ENCODE measurements around the gene UBL4A. TPM values are rescaled to one million over a fixed set of nuclear protein-coding genes. Genes with fewer than 3 reads are reported as not detected.

The UBL4A gene
- total RNA-seq, 1 donor from 2014 or later, result 47.5 TPM

DNA sequence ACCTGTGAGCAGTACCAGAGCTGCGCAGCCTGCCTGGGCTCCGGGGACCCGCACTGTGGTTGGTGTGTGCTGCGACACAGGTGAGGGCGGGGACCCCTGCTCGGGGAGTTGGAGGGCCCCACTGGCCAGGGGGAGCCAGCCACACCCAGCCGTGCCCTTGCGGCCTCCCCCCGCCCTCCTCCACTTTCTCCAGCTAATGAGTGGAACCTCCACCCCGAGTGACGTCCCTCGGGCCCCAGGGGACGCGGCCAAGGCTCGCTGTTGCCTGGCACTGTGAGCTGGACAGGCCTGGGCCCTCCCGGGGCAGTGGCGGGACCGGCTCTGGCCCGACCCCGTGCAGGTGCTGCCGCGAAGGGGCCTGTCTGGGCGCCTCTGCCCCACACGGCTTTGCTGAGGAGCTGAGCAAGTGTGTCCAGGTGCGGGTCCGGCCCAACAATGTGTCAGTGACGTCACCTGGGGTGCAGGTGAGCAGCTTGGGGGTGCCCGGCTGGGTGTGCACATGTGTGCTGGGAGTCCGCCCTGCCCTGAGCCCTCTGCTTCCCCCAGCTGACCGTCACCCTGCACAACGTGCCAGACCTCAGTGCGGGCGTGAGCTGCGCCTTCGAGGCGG is 22.7 kb downstream of the UBL4A start:
- no peak for DNase-seq (ENCODE audit: low read depth, low spot score)

DNA sequence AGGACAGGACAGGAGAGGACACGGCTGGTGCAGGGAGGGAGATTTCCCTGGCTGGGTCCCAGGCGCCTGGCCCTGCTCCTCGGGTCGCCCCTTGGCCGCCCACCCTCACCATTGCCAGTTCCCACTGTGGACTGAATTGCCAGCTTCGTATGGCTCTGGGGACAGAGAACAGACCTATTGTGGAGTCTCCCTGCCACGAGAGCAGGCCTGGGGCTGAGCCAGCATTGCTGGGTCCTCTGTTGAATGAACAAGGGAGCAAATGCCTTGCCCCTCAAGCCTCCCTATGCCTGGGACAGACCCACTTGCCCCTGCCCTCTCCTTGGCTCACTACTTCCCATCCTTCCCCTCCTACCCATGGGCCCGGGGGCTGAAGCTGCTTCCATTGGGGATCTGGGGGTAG is 24.0 kb downstream of the UBL4A start:
- DNase-seq (ENCODE audit: low read depth, low spot score), result no peak

DNA sequence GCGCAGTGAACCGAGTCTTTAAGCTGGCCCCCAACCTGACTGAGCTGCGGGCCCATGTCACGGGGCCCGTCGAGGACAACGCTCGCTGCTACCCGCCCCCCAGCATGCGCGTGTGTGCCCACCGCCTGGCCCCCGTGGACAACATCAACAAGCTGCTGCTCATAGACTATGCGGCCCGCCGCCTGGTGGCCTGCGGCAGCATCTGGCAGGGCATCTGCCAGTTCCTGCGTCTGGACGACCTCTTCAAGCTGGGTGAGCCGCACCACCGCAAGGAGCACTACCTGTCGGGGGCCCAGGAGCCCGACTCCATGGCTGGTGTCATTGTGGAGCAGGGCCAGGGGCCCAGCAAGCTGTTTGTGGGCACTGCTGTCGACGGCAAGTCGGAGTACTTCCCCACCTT is 26.1 kb downstream of the UBL4A start:
- DNase-seq (ENCODE audit: low read depth, low spot score), result no peak

DNA sequence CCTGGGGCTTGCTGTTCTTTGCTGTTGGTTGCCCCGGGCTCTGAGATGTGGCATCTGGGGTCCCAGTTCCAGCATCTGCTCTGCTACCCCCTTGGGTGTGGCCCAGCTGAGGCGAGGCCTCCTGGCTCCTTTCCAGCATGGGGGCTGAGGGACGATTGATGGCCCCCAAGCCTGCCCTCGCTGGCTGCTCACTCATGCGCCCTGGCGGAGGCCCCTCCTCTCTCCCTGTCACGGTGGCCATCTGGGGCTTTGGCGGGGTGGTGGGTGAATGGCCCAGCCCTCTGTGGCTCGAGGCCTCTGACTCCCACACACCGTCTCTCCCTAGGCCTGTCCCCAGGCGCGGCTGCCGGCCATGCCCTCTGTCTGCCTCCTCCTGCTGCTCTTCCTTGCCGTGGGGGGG is 26.6 kb downstream of the UBL4A start:
- no peak for DNase-seq (ENCODE audit: low read depth, low spot score)

DNA sequence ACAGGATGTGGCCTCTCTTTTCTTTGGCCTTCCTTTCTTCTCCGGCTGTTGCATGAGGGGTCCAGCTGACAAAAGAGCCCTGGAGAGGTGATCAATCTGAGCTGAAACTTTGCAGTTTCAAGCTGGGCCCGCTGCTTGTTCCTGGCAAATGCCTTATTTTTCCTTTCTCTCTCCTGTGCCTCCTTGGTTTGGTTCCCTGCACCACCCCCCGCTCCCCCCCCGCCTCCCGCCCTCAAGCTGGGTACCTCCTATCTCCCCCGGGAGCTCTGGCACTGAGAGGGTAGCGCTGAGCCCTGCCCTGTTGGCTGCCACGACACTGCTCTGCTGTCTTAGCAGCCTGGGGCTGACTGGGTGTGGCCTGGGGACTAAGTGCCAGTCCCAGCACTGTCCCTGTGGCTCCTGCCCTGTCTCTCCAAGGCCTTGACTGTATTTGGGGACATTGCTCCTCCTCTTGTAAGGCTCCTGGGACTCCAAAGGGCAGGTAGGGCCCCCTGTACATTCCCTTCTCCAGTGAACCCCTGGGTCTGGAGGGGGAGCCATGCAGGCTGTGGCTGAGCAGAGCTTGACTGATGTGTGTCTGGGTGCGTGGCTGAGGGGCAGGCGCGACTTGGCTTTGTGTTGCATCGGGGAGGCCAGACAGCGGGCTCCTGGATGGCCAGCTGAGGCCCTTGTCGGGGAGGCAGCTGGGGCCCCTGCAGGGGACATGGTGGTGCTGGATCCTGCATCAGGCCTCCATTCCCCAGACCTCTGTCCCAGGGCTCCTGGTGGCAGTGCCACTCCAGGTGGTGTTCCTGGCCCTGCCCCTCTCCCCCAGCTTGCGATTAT is 27.2 kb downstream of the UBL4A start:
- no peak for DNase-seq (ENCODE audit: low read depth, low spot score)

DNA sequence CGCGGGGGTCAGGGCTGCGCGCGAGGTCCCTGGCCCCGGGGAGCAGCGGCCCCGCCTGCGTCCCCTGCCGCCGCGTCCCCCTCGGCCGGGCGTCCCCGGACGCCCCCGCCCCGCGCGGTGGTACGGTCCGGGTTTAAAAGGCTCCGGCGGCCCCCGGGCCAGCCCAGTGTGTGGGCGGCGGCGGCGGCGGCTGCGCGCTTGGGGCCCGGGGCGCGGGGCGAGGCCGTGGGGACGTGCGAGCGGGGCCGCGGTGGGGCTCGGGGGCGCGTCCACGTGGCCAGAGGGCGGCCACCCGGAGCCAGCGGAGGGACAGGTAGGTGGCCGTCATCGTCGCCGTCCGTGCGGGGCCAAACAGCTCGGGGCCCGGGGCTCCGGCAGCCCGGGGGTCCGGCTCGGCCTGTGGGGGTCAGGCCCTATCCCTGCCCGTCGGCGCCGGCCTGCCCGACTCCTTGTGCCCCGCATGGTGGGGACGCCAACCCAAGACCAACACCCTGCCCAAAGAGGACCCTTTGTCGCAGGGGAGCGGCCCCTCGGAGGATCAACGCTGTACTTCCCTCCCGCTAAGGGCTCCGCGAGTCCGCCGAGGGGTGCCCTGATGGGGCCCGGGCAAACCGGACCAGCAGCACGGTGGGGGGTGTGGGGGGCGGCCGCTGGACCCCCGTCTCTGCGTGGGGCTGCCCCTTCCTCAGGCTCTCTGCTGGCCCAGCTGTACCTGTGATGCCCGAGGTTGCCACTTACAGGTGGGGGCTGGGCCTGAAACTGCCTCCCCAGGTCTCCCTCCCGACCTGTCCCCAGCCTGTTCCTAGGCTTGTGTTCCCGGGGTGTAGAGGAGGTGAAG is 28.1 kb downstream of the UBL4A start, which contains the start of gene PLXNA3:
Gene PLXNA3 (plus strand): TSS at position 166 of the 838 bp plus-strand sequence. CDS start 1,903 bp downstream, outside the sequence.
- DNase-seq (ENCODE audit: low read depth, low spot score), result no peak

DNA sequence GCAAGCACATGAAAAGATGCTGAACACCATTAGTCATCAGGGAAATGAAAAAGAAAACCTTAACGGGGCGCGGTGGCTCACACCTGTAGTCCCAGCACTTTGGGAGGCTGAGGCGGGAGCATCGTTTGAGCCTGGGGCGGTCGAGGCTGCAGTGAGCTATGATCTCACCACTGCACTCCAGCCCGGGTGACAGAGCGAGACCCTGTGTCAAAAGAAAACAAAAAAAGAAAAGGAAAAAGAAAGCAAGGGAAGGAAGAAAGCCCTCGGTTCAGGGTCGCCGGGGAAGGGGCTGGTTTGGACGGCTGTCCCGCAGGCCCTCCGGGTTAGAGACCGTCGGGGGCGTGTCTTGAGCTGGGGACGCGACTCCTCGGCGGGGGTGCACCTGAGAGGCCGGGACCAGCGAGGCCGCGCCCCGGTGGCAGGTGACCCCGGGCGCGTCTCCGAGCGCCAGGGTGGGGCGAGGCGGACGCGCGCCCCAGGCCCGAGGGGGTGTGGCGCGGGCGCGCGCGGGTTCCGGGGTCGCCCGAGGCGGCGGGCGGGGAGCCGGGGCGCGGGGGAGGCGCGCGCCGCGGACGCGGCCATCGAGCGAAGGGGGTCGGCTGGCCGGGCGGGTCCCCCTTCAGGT is 28.8 kb downstream of the UBL4A start:
- DNase-seq (ENCODE audit: low read depth, low spot score), result no peak

DNA sequence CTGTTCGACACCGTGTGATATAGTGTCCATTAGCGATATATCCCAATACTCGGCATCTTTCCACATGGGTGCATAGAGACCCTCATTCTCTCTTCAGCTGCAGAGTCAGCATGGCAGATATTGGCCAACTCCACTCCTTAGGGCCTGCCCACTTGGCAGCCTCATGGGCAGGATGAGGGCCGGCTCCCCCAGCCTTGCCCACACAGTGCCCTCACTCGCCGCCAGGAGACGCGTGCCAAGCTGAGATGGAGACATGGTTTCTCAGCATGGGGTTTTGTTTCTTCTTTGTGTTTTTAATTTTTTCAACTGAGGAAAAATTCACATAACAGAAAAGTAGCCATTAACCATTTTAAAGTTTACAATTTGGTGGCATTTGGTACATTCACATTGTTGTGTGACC is 33.6 kb downstream of the UBL4A start:
- DNase-seq (ENCODE audit: low read depth, low spot score), result no peak

DNA sequence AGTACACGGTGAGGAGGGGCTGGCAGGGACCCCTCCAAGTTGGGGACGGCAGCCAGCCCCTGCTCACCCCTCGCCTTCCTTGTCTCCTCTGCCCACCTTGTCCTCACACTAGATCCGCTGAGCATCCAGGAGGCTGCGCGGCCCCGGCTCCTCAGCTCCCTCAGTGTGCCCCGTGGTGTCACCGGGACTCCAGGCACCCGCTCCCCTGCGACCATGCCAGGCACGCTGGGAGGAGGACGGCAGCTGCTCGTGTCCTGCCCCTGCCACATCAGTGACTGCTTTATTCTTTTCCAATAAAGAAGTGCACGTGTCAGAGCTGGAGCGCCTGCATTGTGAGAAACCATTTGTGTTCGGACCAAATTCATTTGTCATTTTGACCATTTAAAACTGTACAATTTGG is 36.1 kb downstream of the UBL4A start:
- no peak for DNase-seq (ENCODE audit: low read depth, low spot score)

DNA sequence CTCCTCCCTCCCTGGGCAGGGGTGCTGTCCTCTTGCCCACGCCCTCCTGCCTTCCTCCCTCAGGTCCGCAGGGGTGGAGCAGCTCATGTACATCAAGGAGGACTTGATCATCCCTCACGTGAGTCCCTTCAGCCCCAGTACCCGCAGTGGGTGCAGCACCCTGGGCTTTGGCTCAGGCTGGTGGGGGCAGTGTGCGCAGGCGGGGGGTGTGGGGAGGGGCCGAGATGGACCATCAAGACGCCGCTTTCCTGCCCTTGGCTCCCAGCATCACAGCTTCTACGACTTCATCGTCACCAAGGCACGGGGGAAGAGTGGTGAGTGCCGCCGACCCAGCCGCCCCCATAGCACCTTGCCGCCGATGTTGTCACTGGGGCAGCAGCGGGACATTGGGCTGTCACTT is 36.8 kb downstream of the UBL4A start:
- no peak for DNase-seq (ENCODE audit: low read depth, low spot score)

DNA sequence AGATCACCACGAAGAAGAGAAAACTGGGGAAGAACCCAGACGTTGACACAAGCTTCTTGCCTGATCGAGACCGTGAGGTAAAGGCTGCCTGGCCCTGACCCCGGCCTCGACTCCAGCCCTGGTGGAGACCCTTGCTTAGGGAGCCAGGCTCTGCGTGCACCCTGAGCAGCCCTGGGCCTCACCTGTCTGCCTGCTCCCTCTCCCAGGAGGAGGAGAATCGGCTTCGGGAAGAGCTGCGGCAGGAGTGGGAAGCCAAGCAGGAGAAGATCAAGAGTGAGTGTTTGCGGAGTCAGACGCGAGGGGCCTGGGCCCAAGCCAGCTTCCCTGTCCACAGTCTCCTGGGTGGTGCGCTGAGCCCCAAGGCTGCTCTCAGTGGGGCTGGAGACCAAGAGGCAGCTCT is 37.9 kb downstream of the UBL4A start:
- no peak for DNase-seq (ENCODE audit: low read depth, low spot score)

DNA sequence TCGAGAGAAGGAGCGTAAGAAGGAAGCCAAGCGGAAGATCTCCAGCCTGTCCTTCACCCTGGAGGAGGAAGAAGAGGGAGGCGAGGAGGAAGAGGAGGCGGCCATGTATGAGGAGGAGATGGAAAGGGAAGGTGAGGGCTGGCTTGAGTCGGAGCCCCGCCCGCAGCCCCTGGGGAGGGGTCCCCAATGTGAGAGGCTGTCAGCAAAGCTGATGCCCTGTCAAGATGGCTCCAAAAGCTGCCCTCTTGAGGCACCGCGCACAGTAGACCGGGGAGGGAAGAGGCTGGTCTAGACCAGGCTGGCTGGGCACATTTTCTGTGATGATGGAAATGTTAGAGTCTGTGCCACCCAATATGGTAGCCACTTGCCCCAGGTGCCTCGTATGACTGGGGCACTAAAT is 40.0 kb downstream of the UBL4A start:
- no peak for DNase-seq (ENCODE audit: low read depth, low spot score)

DNA sequence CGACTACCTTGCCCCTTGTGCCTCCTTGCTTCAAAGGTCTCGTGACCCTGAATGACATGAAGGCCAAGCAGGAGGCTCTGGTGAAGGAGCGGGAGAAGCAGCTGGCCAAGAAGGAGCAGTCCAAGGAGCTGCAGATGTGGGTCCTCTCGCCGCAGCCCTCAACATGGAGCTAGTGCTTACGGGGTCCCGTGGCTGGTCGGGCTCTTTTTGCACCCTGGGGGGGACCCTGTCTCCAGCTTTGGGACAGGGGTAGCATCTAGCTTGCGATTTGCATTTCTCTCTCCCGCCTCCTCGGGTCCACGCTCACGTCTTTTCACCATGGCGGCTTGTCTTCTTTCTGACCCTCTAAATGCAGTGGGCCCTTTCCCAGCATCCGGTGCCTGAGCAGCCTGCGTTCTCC is 40.6 kb downstream of the UBL4A start:
- DNase-seq (ENCODE audit: low read depth, low spot score), result no peak

DNA sequence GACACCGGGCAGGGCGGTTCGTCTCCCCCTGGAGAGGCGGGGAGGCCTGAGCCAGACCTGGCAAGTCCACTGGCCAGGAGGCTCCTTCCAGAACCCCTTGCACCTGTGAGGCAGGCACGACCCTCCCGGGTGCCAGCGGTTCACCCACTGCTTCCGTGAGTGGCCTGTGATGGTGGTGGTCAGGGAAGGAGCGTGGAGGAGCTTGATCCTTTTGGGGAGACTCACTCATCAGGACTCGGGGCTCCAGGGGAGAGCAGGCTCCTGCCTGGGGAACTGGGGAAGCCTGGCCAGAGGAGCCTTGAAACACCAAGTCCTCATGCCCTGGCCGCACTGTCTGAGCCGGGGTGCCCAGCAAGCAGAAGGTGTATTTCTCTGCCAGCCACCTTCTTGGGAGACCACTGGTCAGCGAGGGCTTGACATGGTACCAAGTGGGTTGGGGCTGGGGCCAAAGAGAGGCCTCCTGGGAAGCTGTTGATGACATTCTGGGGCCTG is 41.6 kb downstream of the UBL4A start:
- DNase-seq (ENCODE audit: low read depth, low spot score), result no peak

DNA sequence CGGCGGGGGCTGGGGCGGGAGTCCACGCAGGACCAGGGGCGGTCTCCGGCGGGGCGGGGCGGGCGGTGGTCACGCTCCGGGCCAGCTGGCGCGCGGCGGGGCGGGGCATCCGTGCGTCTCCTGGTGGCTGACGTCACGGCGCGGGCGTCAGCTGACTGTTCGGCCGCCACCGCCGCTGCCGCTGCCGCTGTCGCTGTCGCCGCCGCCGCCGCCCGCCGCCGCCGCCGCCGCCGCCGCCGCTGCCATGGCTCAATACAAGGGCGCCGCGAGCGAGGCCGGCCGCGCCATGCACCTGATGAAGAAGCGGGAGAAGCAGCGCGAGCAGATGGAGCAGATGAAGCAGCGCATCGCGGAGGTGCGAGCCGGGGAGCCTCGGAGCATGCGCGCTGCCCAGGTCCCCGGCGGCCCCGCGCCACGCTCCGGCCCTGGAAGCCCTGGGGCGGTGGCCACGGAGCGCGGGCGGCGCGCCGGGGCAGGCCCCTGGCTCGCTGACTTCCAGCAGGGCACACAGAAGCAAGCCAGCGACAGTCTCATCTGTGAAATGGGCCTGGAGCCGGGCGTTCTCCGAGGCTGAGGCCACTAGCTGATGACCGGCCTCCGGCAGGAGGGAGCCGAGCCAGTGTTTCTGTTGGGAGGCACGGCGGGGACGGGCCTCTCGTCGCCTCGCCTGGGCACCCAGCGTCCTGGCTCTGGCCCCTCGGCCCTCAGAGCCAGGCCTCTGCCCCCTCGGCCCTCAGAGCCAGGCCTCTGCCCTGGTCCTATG is 42.2 kb downstream of the UBL4A start, which contains the start of gene FAM50A:
Gene FAM50A (plus strand): TSS at position 150 of the 763 bp plus-strand sequence. CDS start 95 bp downstream, at position 245.
- no peak for DNase-seq (ENCODE audit: low read depth, low spot score)

DNA sequence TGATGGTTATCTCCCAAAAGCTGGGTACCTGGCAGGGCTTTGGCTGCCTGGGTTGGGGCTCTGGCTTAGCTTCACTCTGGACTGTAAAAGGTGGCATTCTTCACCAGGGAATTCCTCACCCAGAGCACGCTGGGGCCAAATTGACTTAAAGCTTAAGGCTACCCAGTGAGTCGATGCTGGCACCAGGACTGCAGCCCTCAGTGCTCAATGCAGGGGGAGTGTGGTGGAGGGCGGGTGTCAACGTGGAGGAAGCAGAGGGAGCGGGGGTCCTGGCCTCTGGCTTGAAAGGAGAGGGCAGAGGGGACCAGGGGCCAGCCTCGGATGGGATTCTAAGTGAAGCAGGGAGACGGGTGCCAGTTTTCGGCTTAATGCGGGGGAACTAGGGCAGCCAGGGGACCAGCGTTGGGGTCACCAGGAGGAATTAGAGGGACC is 42.9 kb downstream of the UBL4A start:
- DNase-seq (ENCODE audit: low read depth, low spot score), result no peak

DNA sequence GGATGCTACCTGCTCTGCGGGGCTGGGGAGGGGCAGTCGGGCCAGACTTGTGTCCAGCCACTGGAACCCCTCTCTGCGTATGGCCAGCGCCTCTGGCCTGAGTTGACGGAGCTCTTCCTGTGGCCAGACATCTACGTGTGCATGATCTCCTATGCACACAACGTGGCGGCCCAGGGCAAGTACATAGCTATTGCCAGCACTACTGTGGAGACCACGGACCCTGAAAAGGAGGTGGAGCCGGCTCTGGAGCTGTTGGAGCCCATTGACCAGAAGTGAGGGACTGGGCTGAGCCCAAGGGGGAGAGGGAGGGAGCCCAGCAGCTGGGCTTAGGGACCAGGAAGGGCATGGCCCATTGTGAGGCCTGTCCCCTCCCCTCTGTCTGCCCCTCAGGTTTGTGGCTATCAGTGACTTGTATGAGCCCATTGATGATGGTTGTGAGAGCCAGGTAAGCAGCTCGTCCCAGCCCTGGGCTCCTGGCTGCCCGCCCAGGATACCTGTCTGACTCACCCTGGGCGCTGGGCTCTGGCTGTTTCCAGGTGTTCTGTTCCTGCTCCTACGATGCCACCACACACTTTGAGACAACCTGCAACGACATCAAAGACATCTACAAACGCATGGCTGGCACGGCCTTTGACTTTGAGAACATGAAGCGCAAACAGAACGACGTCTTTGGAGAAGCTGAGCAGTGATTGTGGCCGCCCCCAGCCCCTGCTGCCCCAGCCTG is 44.3 kb downstream of the UBL4A start:
- no peak for DNase-seq (ENCODE audit: low read depth, low spot score)

DNA sequence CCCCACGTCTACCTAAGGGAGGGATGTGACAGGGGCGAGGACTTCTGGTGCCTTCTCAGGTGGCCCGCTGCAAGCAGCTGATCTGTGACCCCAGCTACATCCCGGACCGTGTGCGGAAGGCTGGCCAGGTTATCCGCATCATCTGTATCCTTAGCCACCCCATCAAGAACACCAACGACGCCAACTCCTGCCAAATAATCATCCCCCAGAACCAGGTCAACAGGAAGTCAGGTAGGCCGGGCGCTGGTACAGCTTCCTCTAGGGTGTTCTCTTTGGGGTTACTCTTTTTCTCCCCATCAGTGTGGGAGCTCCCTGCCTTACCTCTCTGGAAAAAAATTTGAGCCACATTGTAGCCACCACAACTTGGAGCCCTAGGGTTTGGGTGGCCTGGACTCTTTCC is 44.9 kb downstream of the UBL4A start:
- DNase-seq (ENCODE audit: low read depth, low spot score), result no peak

DNA sequence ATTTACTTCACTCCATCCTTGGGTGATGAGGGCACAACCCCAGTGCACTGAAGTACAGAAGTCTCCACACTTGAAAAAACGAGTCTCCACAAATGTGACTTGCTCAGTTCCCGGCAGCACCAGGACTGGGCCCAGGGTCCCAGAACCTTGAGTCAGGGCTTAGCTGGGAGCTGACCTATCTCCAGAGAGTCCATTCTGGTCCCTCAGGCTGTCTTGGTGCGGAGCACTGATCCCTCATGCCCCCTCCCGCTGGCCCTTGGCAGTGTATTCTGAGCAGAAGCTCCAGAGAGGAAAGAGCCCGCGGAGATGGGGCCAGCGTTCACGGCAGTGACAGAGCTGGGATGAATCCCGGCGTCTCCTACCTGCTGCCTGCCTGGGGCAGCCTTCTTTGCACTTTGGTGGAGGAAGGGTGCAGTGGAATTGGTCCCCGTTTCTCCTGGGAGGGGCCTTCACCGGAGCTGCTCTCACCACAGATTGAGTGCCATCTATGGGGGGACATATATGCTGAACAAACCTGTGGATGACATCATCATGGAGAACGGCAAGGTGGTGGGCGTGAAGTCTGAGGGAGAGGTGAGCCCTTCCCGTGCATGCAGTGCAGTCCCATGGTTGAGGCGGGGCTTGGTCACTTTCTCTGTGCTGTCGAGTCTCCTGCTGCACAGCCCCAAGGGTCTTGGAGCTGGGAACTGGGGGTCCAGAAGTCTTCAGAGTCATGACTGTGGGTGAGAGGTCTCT is 45.6 kb downstream of the UBL4A start:
- DNase-seq (ENCODE audit: low read depth, low spot score), result no peak

All from pulmonary artery endothelial cell (primary cell).